Measurements from ENCODE around the gene HAL. TPM values are rescaled to one million over a fixed set of nuclear protein-coding genes. Genes with fewer than 3 reads are reported as not detected.

HAL gene
- total and polyA plus RNA-seq, 2 of the 13 experiments (the other 11 are each of a cell fraction or from before 2014, with no cell fraction given): 0.89 to 37.8 TPM

- TF ChIP-seq REPIN1 (CRISPR knock-in tag; IDR thresholded peaks at IDR 0.05; ENCODE audit: borderline replicate concordance, low read depth) (0 out of 2 replicates have a peak, but pooled peaks have one; percentile 29), ZBTB7B (CRISPR knock-in tag; IDR thresholded peaks at IDR 0.05) (peak; percentile 80; the same call in 1 of the 2 replicates), ZNF780A (CRISPR knock-in tag; IDR thresholded peaks at IDR 0.05) (no peak), ZNF644 (CRISPR knock-in tag; IDR thresholded peaks at IDR 0.05; ENCODE audit: low read depth) (no peak), HOXA7 (CRISPR knock-in tag; IDR thresholded peaks at IDR 0.05) (no peak), LCORL (IDR thresholded peaks at IDR 0.05) (0 out of 2 replicates have a peak, but pooled peaks have one; percentile 5), LCORL (CRISPR knock-in tag; IDR thresholded peaks at IDR 0.05) (peak; percentile 40; the same call in 1 of the 2 replicates), IKZF5 (CRISPR knock-in tag; IDR thresholded peaks at IDR 0.05) (peak; percentile 63), ZSCAN25 (CRISPR knock-in tag; IDR thresholded peaks at IDR 0.05) (no peak), PRMT3 (CRISPR knock-in tag; IDR thresholded peaks at IDR 0.05; ENCODE audit: borderline replicate concordance, low read depth) (no peak), PBX2 (CRISPR knock-in tag; IDR thresholded peaks at IDR 0.05) (0 out of 2 replicates have a peak, but pooled peaks have one; percentile 36), FOXO4 (CRISPR knock-in tag; conservative IDR thresholded peaks at IDR 0.05) (no peak), ZNF660 (CRISPR knock-in tag; IDR thresholded peaks at IDR 0.05; ENCODE audit: borderline replicate concordance, low read depth) (no peak), ZFP82 (CRISPR knock-in tag; IDR thresholded peaks at IDR 0.05; ENCODE audit: borderline replicate concordance) (no peak), ZNF709 (CRISPR knock-in tag; IDR thresholded peaks at IDR 0.05) (no peak), ZNF264 (CRISPR knock-in tag; IDR thresholded peaks at IDR 0.05) (peak; percentile 34; the same call in 1 of the 2 replicates), ZNF441 (CRISPR knock-in tag; IDR thresholded peaks at IDR 0.05; ENCODE audit: borderline replicate concordance) (no peak)
- TF ChIP-seq, protein P1, sequence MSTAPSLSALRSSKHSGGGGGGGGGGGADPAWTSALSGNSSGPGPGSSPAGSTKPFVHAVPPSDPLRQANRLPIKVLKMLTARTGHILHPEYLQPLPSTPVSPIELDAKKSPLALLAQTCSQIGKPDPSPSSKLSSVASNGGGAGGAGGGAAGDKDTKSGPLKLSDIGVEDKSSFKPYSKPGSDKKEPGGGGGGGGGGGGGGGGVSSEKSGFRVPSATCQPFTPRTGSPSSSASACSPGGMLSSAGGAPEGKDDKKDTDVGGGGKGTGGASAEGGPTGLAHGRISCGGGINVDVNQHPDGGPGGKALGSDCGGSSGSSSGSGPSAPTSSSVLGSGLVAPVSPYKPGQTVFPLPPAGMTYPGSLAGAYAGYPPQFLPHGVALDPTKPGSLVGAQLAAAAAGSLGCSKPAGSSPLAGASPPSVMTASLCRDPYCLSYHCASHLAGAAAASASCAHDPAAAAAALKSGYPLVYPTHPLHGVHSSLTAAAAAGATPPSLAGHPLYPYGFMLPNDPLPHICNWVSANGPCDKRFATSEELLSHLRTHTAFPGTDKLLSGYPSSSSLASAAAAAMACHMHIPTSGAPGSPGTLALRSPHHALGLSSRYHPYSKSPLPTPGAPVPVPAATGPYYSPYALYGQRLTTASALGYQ (CRISPR knock-in tag; IDR thresholded peaks at IDR 0.05): peak; percentile 83; the same call in 1 of the 2 replicates
- TF ChIP-seq, protein P2, sequence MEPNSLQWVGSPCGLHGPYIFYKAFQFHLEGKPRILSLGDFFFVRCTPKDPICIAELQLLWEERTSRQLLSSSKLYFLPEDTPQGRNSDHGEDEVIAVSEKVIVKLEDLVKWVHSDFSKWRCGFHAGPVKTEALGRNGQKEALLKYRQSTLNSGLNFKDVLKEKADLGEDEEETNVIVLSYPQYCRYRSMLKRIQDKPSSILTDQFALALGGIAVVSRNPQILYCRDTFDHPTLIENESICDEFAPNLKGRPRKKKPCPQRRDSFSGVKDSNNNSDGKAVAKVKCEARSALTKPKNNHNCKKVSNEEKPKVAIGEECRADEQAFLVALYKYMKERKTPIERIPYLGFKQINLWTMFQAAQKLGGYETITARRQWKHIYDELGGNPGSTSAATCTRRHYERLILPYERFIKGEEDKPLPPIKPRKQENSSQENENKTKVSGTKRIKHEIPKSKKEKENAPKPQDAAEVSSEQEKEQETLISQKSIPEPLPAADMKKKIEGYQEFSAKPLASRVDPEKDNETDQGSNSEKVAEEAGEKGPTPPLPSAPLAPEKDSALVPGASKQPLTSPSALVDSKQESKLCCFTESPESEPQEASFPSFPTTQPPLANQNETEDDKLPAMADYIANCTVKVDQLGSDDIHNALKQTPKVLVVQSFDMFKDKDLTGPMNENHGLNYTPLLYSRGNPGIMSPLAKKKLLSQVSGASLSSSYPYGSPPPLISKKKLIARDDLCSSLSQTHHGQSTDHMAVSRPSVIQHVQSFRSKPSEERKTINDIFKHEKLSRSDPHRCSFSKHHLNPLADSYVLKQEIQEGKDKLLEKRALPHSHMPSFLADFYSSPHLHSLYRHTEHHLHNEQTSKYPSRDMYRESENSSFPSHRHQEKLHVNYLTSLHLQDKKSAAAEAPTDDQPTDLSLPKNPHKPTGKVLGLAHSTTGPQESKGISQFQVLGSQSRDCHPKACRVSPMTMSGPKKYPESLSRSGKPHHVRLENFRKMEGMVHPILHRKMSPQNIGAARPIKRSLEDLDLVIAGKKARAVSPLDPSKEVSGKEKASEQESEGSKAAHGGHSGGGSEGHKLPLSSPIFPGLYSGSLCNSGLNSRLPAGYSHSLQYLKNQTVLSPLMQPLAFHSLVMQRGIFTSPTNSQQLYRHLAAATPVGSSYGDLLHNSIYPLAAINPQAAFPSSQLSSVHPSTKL (CRISPR knock-in tag; IDR thresholded peaks at IDR 0.05): peak; percentile 97
Measured at GRCh38 chr12:95949477-95950206, 46.5 kb downstream of the HAL start (continued).
